K562 (cell line): Measurements from ENCODE around the gene CARM1. TPM values are rescaled to one million over a fixed set of nuclear protein-coding genes. Genes with fewer than 3 reads are reported as not detected.

ENCODE experiments used
- BCOR ChIP-seq: fragments of 450-650 bp; IDR thresholded peaks from 2 replicates; pipeline ENCODE4 v1.6.1; 2016
- C11orf30 ChIP-seq: fragments of 450-650 bp; IDR thresholded peaks from 2 replicates; pipeline ENCODE4 v1.6.1; 2016; ENCODE audit warnings: low read depth, mild to moderate bottlenecking
- CREB3L1 ChIP-seq: fragments of 450-650 bp; IDR thresholded peaks from 2 replicates; pipeline ENCODE4 v1.6.1; 2014; ENCODE audit warnings: low read depth, mild to moderate bottlenecking, moderate library complexity, borderline replicate concordance
- DMBX1 ChIP-seq: fragments of 250-450 bp; sonication (Bioruptor Pico); IDR thresholded peaks from 2 replicates; pipeline ENCODE4 v1.8.0; 2022; ENCODE audit warnings: inconsistent platforms, mild to moderate bottlenecking, moderate library complexity, borderline replicate concordance
- DNMT1 ChIP-seq: fragments of 450-650 bp; IDR thresholded peaks from 2 replicates; pipeline ENCODE4 v1.6.1; 2016; ENCODE audit warnings: antibody characterized with exemption, mild to moderate bottlenecking
- E4F1 ChIP-seq: fragments of 250-450 bp; sonication (Bioruptor Pico); IDR thresholded peaks from 2 replicates; pipeline ENCODE4 v1.5.0; 2021; ENCODE audit warnings: mild to moderate bottlenecking, borderline replicate concordance
- ELK1 ChIP-seq: sonication (generic); formaldehyde crosslinking; IDR thresholded peaks from 2 replicates; pipeline ENCODE4 v1.8.1; 2022; ENCODE audit warnings: missing genetic modification reagents
- HIVEP1 ChIP-seq: fragments of 250-450 bp; sonication (Bioruptor Pico); IDR thresholded peaks from 2 replicates; pipeline ENCODE4 v1.4.0; 2020; ENCODE audit warnings: mild to moderate bottlenecking
- HNRNPL ChIP-seq: fragments of 200-400 bp; formaldehyde crosslinking; IDR thresholded peaks from 2 replicates; pipeline ENCODE4 v1.6.1; 2017; ENCODE audit warnings: low read depth, mild to moderate bottlenecking, low read length
- KDM2B ChIP-seq: fragments of 250-450 bp; sonication (Bioruptor Pico); IDR thresholded peaks from 2 replicates; pipeline ENCODE4 v1.8.0; 2021; ENCODE audit warnings: mild to moderate bottlenecking, moderate library complexity
- MEF2D ChIP-seq: conservative IDR thresholded peaks from 2 replicates; pipeline ENCODE4 v1.6.1; 2016; ENCODE audit warnings: low read depth, missing genetic modification characterization, missing compliant biosample characterization
- NFATC3 ChIP-seq: fragments of 450-650 bp; IDR thresholded peaks from 2 replicates; pipeline ENCODE4 v1.6.1; 2017; ENCODE audit warnings: mild to moderate bottlenecking
- NR2C1 ChIP-seq, 2 experiments: fragments of 450-650 bp; IDR thresholded peaks; 2 replicates each; pipeline ENCODE4 v1.6.1; 2017; ENCODE audit warnings: mild to moderate bottlenecking in 2 of 2, antibody characterized with exemption in 1 of 2, inconsistent platforms in 1 of 2, missing compliant biosample characterization in 1 of 2, missing genetic modification characterization in 1 of 2
- NRF1 ChIP-seq, 2 experiments: fragments of 450-650 bp; IDR thresholded peaks in 1 of 2; conservative IDR thresholded peaks in 1 of 2; 2 replicates each; pipeline ENCODE4 v1.6.1; 2014; ENCODE audit warnings: mild to moderate bottlenecking in 2 of 2
- THAP12 ChIP-seq: fragments of 250-450 bp; sonication (Bioruptor Pico); IDR thresholded peaks from 2 replicates; pipeline ENCODE4 v1.9.0; 2021; ENCODE audit warnings: mild to moderate bottlenecking, inconsistent platforms
- ZC3H8 ChIP-seq: fragments of 450-650 bp; IDR thresholded peaks from 2 replicates; pipeline ENCODE4 v1.6.1; 2017
- ZNF146 ChIP-seq: IDR thresholded peaks from one replicate; pipeline ENCODE4 v1.6.1; 2018; ENCODE audit warnings: missing compliant biosample characterization; ENCODE audit not compliant: unreplicated experiment
- ZNF324 ChIP-seq: fragments of 250-450 bp; sonication (Bioruptor Pico); IDR thresholded peaks from 2 replicates; pipeline ENCODE4 v1.4.0; 2020; ENCODE audit warnings: mild to moderate bottlenecking
- ZNF79 ChIP-seq: fragments of 250-450 bp; sonication (Bioruptor Pico); IDR thresholded peaks from 2 replicates; pipeline ENCODE4 v1.4.0; 2020; ENCODE audit warnings: low read depth, mild to moderate bottlenecking, moderate library complexity
- polyA plus RNA-seq, 8 experiments: library from polyadenylated mRNA; depleted of rRNA in 4 of 8; stranded (reverse) in 5 of 8; unstranded in 3 of 8; fragments of >200 nt; fragmentation: Nextera tagmentation in 2 of 8; fragmentation: Illumina TruSeq in 1 of 8; extraction: Ambion mirVana in 2 of 8; extraction: Trizol in 1 of 8; gene quantifications; 2 replicates each; pipeline versions ENCODE4 v1.2.1 to v1.2.3, GENCODE V29; 2011 to 2014; ENCODE audit warnings: inconsistent platforms in 1 of 8, missing spikeins in 1 of 8
- total RNA-seq, 7 experiments: library from RNA; depleted of rRNA in 6 of 7; stranded (reverse); fragments of >200 nt in 6 of 7; fragmentation: Illumina TruSeq in 2 of 7; extraction: Trizol in 2 of 7; gene quantifications; 2 replicates each; pipeline versions ENCODE4 v1.2.1 to v1.2.3, GENCODE V29; 2011 to 2021; ENCODE audit warnings: low replicate concordance in 1 of 7

The CARM1 gene
- total and polyA plus RNA-seq, 9 of the 15 experiments (the other 6 are each of a cell fraction or from before 2014, with no cell fraction given), result 0.36 to 86.0 (median 29.7) TPM

GRCh38 chr19:10871711-10872545 lies 575 bp downstream of the CARM1 start (continued):
- TF ChIP-seq BCOR, result no peak
- TF ChIP-seq ZC3H8, result no peak
- TF ChIP-seq NFATC3, result no peak
- TF ChIP-seq ZNF79, result no peak
- no peak for TF ChIP-seq ZNF146 (CRISPR knock-in tag)
- no peak for TF ChIP-seq NR2C1 (IDR thresholded peaks at IDR 0.05)
- TF ChIP-seq NR2C1 (tag; IDR thresholded peaks at IDR 0.05), result no peak
- TF ChIP-seq MEF2D (tag), result no peak
- TF ChIP-seq CREB3L1, result no peak
- no peak for TF ChIP-seq HNRNPL
- TF ChIP-seq E4F1 (CRISPR knock-in tag), result no peak
- TF ChIP-seq THAP12 (CRISPR knock-in tag), result no peak
- TF ChIP-seq NRF1 (conservative IDR thresholded peaks at IDR 0.05 in 1 of 2, IDR thresholded peaks at IDR 0.05 in 1 of 2), result no peak; a peak in 1 of 4 replicates
- no peak for TF ChIP-seq C11orf30
- no peak for TF ChIP-seq DMBX1 (CRISPR knock-in tag)
- TF ChIP-seq DNMT1, result no peak
- TF ChIP-seq ZNF324 (CRISPR knock-in tag), result no peak
- TF ChIP-seq HIVEP1, result no peak
- TF ChIP-seq KDM2B (CRISPR knock-in tag), result no peak
- no peak for TF ChIP-seq ELK1 (CRISPR knock-in tag)
